Erythroblast (primary cell): ENCODE measurements around the gene TNNI3K.
"Not testable (repeated sequence)": the region's sequence is repeated elsewhere in the genome, so short reads cannot be mapped to it uniquely, and the experiment has no call there.

Experiments
- DNase-seq, 2 experiments: peaks; one replicate each; lab custom pipeline; 2025; lab: John Stamatoyannopoulos, UW
- GATA1 ChIP-seq: IDR thresholded peaks from 2 replicates; pipeline ENCODE4 v1.6.1; 2011; ENCODE audit warnings: low read depth, mild to moderate bottlenecking, control low read depth, low read length, moderate library complexity
- POLR2A ChIP-seq: IDR thresholded peaks from 2 replicates; pipeline ENCODE4 v1.6.1; 2011; ENCODE audit warnings: mild to moderate bottlenecking, low read length

Gene TNNI3K

DNA sequence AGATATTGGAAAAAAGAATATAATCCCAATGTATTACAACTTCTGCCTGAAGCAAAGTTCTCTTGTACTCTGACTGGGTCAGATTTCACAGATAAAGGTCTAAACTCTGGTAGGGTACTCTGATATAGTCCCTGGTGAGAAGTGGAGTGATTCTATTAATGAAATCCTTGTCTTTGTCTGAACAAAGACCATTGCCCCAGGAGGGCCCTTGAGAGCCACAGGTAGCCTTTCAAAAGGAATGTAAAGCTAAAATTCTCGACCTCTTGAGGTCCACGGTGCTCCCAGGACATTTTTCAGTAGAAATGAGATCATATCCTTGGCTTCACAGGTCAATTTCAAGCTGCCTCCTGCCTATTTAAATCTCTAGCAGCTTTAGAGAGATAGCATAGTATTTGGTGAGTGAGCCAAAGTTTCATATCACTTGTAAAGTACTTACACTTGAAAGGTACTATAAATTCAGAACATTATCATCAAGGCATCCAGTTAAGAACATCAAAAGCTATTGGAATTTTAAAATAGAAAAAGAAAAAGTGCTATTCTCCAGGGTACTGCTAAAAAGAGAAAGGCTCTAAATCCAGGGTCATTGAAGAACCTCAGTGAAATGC is 10.1 kb downstream of the TNNI3K start:
- no peak for TF ChIP-seq GATA1
- TF ChIP-seq POLR2A, result no peak
- DNase-seq, result no peak

- DNase-seq, result no peak
- no peak for TF ChIP-seq GATA1
- TF ChIP-seq POLR2A, result no peak
Measured at GRCh38 chr1:74246315-74246714, 11.1 kb downstream of the TNNI3K start.

- DNase-seq, result no peak
- TF ChIP-seq POLR2A (no peak), GATA1 (no peak)
Measured at GRCh38 chr1:74247881-74248528, 12.8 kb downstream of the TNNI3K start.

- not testable (repeated sequence) for DNase-seq
Measured at GRCh38 chr1:74253243-74253824, 18.1 kb downstream of the TNNI3K start.

- DNase-seq, result no peak
- TF ChIP-seq GATA1, result no peak
- TF ChIP-seq POLR2A, result no peak
Measured at GRCh38 chr1:74266001-74266400, 30.8 kb downstream of the TNNI3K start.

GRCh38 chr1:74271503-74271902 is 36.3 kb downstream of the TNNI3K start:
- DNase-seq, result no peak
- TF ChIP-seq POLR2A (no peak), GATA1 (no peak)

- no peak for TF ChIP-seq GATA1
- no peak for TF ChIP-seq POLR2A
- DNase-seq, result no peak
Measured at GRCh38 chr1:74280642-74281396, 45.6 kb downstream of the TNNI3K start.

- TF ChIP-seq GATA1, result no peak
- no peak for TF ChIP-seq POLR2A
- DNase-seq, result no peak
Measured at GRCh38 chr1:74286414-74286813, 51.2 kb downstream of the TNNI3K start.

- no peak for TF ChIP-seq POLR2A
- no peak for TF ChIP-seq GATA1
- no peak for DNase-seq
Measured at GRCh38 chr1:74314438-74314837, 79.3 kb downstream of the TNNI3K start.

- DNase-seq, result no peak
- TF ChIP-seq GATA1 (no peak), POLR2A (no peak)
Measured at GRCh38 chr1:74316302-74316701, 81.1 kb downstream of the TNNI3K start.

GRCh38 chr1:74317663-74318062 is 82.5 kb downstream of the TNNI3K start:
- no peak for DNase-seq
- TF ChIP-seq GATA1 (no peak), POLR2A (no peak)

DNA sequence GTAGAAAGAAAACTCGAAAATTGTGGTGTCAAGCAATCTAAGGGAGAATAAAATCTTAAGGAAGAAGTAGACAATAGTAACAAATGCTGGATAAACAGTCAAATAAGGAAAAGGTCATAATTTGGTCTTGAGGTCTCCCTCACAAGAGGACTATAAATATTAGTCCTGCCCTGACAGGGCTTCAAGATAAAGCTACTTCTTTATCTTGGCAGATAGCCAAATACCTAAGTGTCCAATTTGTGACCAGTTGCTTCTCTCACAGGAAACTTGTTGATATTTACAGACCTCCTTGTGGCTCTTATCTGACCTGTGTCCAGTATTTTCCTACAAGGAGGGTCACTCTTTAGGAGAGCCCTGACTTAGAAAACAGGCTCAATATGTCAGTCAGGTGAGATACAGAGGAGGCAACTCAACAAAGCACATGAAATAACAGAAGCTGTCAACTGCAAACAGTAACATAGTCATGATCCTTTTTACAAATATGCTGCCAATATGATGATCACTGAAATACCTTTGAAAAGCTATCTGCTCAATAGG is 88.8 kb downstream of the TNNI3K start:
- DNase-seq, result no peak
- TF ChIP-seq GATA1 (no peak), POLR2A (no peak)

- TF ChIP-seq GATA1, result no peak
- TF ChIP-seq POLR2A, result no peak
- no peak for DNase-seq
Measured at GRCh38 chr1:74324684-74325448, 89.7 kb downstream of the TNNI3K start.
